NCI-H2227 (cell line): ENCODE data around the gene TNFRSF1A.
"Not testable (repeated sequence)": the region's sequence is repeated elsewhere in the genome, so short reads cannot be mapped to it uniquely, and the experiment has no call there.

Experiments used
- DNase-seq: peaks from one replicate; lab custom pipeline; 2025; ENCODE audit not compliant: unreplicated experiment; lab: John Stamatoyannopoulos, UW

Gene TNFRSF1A

GRCh38 chr12:6358881-6359280, 17.0 kb upstream of the TNFRSF1A start:
- no peak for DNase-seq

DNA sequence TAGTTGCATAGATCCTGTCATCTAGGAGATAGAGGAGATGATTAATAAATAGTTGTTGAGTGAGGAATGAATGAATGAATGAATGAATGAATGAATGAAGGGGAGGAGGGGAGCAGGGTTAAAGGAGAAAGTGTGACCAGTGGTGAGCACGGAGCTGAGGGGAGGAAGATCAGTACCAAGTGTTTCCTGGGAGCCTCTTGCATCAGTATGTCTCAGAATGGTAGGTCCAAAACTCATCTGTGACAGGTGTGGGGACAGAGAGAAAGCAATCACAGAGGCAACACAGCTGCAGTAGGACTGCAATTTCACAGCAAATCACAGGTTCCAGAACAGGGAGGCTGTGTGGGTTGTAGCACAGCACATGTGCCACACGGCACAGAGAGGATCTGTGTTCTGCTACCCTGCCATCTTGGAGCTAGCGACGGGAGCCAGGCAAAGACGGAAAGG, 14.5 kb upstream of the TNFRSF1A start:
- no peak for DNase-seq

- no peak for DNase-seq
Measured at GRCh38 chr12:6355491-6356373, 13.9 kb upstream of the TNFRSF1A start.

GRCh38 chr12:6354495-6355393, 12.9 kb upstream of the TNFRSF1A start:
- no peak for DNase-seq

DNA sequence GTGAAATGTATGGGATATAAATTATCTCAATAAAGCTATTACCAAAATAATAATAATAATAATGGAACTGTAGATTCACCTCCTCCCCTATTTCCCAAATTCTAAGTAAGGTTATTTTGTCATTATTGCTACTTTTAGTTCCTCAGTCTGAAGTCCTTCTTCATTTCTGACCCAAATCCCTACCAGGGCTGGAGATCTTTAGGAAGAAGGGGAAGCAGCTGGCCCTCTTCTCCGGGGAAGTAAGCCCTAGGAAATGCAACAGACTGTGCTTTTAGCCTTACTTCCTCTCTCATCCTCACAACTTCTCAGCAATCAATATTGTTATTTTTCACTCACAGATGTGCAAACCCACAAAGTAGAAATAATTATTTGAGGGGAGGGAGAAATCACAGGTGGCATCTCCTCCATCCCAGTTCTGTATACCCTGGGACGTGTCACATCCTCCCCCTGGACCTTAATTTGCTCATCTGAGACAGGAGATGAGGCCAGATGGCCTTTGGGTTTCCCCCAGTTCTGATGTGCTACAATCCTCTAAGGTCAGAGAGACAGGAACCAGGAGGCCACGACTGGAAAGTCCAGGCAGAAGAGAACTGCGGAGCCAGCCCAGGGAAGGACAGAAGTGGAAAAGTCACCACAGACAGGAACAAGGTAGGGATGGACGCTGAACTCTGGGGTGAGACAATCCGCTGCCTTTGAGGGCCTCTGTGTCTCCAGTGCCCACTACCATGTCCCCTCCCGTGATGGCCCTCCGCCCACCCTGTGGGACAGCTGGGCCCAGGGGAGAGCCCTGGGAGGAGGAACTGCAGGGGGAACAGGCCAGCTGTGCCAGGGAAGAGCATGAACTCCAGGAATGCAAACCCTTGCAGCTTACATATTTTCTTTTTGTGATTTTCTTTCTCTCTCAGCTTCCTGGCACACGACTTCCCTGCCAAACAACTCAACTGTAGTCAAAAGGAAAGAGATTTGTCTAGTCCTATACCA, 10.6 kb upstream of the TNFRSF1A start:
- DNase-seq, result no peak

DNA sequence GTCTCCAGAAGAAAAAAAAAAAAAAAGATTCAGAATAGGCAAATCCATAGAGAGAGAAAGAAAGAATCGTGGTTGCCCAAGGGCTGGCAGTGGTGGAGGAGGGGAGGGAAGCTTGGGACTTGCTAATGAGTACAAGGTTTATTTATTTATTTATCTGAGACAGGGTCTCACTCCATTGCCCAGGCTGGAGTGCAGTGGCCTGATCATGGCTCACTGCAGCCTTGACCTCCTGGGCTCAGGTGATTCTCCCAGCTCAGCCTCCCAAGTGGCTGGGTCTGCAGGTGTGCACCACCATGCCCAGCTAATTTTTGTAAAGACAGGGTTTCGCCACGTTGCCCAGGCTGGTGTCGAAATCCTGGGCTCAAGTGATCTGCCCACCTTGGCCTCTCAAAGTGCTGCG, 9.7 kb upstream of the TNFRSF1A start:
- no peak for DNase-seq

DNA sequence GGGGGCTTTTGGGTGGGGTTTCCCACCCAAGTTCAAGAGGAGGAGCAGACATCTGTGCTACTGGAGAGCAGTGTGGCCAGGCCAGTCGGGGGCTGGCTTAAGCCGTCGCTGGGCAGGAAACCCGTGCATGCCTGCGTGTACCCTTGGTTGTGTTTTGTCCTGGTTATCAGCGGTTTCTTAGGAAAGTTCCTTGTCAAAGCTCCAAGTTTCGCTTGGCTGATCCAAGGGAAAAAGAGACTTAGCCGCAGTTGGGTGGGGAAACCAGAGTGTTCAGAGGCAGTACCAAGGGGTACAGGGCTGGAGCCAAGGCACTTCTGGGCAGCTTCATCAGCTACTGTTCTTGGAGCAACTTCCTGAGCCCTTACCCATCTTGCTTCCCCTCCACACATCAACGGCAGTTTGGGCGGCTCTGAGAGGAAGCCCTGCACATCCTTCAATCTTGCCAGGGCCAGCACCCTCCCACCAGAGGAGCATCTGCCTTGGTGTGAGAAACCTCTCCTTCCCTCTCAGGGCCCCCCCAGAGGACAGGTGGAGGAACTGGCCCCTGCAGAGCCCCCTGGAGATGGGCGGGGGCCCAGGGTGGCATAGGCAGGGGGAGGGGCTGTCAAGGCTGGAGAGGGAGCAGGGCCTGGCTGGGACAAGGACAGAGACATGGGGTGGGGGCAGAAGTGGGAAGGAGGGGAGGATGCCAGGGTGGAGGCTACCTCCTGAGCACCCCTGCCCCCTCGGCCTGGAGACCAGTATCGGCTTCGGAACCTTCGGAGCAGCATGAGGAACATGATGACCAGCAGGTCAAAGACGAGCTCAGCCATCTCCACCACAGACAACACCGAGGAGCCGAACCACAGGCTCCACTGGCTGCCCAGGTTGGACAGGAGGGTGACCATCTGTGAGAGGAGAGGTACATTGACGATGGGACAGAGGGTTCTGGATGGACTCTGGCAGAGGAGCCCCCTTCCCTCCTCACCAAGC, 5.8 kb upstream of the TNFRSF1A start:
- DNase-seq, result no peak

DNA sequence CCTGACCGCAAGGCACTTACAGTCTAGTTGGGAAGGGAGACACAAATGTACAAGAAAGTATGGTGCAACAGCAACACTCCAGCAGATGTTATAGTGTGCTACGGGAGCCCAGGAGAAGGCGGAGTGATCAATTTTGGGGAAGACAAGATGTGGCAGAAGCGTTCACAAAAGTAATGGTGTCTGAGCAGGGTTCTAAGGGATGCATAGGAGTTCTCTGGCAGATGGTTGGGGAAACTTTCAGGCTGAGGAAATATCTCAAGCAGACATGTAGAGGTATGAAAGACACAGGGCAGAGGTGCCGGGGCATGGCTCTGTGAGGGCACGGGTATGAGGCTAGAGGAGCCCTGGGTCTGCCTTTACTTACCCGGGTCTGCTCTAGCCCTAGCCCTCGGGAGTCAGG, 5.1 kb upstream of the TNFRSF1A start:
- DNase-seq, result no peak

GRCh38 chr12:6346235-6346832, 4.5 kb upstream of the TNFRSF1A start:
- no peak for DNase-seq

GRCh38 chr12:6345319-6346091, 3.6 kb upstream of the TNFRSF1A start:
- DNase-seq, result no peak

DNA sequence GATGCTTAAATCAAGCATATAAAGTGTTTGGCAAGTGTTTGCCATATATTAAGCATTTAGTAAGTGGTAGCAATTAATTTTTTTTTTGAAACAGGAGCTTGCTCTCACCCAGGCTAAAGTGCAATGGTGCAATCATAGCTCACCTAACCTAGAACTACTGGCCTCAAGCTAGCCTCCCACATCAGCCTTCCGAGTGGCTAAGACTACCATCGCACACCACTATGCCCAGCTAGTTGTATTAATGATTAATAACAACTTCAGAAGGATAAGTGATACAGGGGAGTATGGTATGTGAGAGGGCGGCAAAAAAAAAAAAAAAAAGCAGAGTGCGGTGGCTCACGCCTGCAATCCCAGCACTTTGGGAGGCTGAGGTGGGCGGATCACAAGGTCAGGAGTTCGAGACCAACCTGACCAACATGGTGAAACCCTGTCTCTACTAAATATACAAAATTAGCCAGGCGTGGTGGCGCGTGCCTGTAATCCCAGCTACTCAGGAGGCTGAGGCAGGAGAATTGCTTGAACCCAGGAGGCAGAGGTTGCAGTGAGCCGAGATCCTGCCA, 2.3 kb upstream of the TNFRSF1A start:
- DNase-seq, result not testable (repeated sequence)

GRCh38 chr12:6343518-6343917, 1.6 kb upstream of the TNFRSF1A start:
- no peak for DNase-seq

- DNase-seq, result peak; percentile 27
Measured at GRCh38 chr12:6342140-6342889, 439 bp upstream of the TNFRSF1A start.

- no peak for DNase-seq
Measured at GRCh38 chr12:6340745-6341416, 995 bp downstream of the TNFRSF1A start.

- no peak for DNase-seq
Measured at GRCh38 chr12:6340032-6340638, 1.7 kb downstream of the TNFRSF1A start.

DNA sequence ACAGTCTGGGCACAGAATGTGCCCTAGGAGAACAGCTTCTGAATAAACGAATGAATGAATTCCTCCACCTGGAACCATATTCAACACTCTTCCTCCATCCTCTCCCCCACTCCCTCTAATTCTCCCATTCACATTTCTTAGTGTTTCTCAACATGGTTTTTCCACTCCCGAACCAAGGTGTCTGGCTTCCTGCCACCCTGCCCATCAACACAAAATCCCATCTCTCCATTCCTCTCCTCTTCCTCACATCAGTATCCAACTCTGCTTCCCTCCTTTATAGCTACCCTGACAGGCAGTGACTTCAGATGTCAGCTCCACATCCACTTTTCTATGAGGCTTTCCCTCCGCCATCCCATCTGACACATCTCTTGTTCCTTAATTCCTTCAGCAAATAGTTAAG, 2.9 kb downstream of the TNFRSF1A start:
- DNase-seq, result no peak
